Left colon (tissue), 2 donors: Measurements from ENCODE around the gene GPC1. TPM values are rescaled to one million over a fixed set of nuclear protein-coding genes. Genes with fewer than 3 reads are reported as not detected.

ENCODE experiments used
- ATAC-seq: fragments of 200-7000 bp; cut with Tn5 transposase; one replicate; pipeline ENCODE4 v1.9.1; 2020; ENCODE audit warnings: mild to moderate bottlenecking, moderate library complexity
- DNase-seq, 2 donors: peaks; one replicate each; pipeline ENCODE4 v3.0.0-alpha.2; 2020
- intact Hi-C, 2 donors: fragments of 100-400 bp; cut with DNase I in 1 of 2; cut with micrococcal nuclease in 1 of 2; formaldehyde crosslinking; loops; one replicate each; pipeline versions ENCODE4 v1.11.2 to v1.14.0; 2022; cut with DNase I, micrococcal nuclease
- total RNA-seq, 2 donors: library from RNA; stranded (reverse); fragmentation: NEBNext Ultra II Directional; extraction: Animal tissue kit (Norgen Biotek cat#: 25700); gene quantifications; one replicate each; pipeline ENCODE4 v1.2.1, GENCODE V29; 2021
- donor health status: DM: no; HTN: no; CAD: no.
- donor health status: DM: yes; HTN: yes; CAD: no.

The GPC1 gene
- total RNA-seq, 2 donors from 2014 or later = 10.4 to 20.0 TPM

GRCh38 chr2:240396623-240397541 is 38.6 kb upstream of the GPC1 start:
- DNase-seq = peak in 1 of 2 donors; percentile 16
- intact Hi-C loops = no loop called here
- no peak for ATAC-seq

GRCh38 chr2:240397542-240397916 is 37.9 kb upstream of the GPC1 start:
- intact Hi-C loops = no loop called here
- ATAC-seq = no peak

DNA sequence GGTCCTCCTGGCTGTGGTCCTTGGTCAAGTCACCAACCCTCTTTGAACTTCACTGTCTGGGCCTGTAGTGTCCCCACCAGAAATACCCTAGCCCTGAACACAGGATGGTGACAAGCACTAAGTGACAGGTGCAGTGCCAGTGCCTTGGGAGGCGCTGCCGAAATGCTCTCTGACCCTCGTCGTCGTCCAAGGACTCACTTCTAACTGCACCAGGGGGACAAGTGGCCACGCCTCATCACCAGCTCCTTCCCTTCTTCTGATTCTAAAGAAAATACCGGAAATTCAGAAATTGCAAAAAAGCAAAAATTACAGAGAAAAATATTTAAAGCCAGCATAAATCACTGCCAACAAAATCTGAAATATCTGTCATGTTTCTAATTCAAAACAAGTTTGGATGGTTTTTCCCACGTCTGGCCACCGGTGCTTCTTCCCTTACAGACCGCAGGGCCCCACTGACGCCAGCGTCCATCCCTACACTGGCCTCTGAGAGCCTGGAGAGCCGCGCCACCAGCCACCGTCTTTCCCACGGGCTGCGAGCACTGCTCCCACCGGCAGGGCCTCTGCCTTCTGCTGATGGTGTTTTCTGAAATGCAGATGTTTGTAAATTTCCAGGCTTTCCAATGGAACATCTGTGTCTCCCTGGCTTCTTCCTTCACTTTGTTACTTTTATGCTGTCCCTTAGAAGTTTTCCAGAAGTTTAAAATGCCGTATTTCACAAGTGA is 37.4 kb upstream of the GPC1 start:
- DNase-seq (peak in 1 of 2 donors; percentile 9), ATAC-seq (no peak)
- intact Hi-C loops = no loop called here

More at GRCh38 chr2:240397542-240397916, 37.9 kb upstream of the GPC1 start:
- DNase-seq = peak; percentile 3 to 12

GRCh38 chr2:240398661-240399267 is 36.7 kb upstream of the GPC1 start:
- DNase-seq (no peak), ATAC-seq (no peak)
- intact Hi-C loops = no loop called here

- ATAC-seq (no peak), DNase-seq (peak in 1 of 2 donors; percentile 19)
- intact Hi-C loops = no loop called here
Measured at GRCh38 chr2:240399419-240400324, 35.8 kb upstream of the GPC1 start.

DNA sequence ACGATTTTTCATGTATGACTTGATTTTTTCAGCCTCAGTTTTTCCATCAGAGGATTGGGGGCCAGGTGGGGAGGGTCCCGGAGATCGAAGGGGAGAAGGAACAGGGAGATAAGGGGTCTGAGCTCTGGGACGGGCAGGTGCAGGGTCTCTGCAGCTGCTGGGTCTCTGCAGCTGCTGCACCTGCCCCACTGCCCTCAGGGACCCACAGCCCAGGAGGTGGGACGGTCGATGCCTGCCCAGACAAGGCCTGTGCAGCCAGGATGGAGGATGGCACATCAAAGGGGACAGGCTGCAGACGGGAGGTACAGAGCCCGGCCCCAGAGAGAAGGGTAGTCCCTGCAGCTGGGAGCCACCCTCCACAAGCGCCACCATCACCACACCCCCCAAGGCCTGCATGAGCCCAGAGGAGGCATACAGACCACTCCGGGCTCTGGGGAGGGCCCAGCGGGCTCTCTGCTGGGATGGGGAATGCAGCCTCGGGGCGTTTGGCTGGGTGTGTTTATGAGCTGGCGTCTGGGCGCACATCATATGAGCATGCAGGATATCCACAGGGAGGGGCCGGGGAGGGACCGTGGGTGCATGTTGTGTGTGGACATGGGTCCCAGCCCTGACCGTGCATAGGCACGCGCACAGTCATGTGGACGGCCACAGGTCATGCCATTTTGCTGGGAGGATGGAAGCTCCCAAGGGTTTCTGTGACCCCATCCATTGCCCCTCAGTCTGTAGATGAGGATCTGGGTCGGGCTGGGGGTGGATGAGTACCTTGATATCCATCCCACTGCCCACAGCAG is 34.9 kb upstream of the GPC1 start:
- intact Hi-C loops = no loop called here
- DNase-seq = peak in 1 of 2 donors; percentile 8
- no peak for ATAC-seq

DNA sequence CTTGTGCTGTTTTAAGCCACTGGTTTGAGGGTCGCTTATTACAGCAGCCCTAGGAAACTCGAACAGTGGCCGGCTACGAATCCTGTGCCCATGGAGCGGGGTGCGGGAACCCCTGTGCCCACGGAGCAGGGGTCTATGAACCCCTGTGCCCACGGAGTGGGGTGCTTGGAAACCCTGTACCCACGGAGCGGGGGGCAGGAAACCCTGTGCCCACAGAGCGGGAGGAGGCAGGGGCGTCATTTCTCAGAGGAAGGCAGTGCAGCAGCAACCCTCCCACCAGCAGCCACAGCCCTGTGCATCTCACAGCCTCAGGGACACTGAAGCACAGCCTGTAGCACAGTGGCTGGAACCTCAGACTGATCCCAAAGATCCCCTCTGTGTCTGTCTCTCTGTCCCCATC is 34.2 kb upstream of the GPC1 start:
- peak in 1 of 2 donors; percentile 16 for DNase-seq
- intact Hi-C loops = no loop called here
- no peak for ATAC-seq

- intact Hi-C loops = no loop called here
- DNase-seq (no peak), ATAC-seq (no peak)
Measured at GRCh38 chr2:240401781-240402551, 33.5 kb upstream of the GPC1 start.

GRCh38 chr2:240402566-240403272 is 32.7 kb upstream of the GPC1 start:
- no peak for DNase-seq
- no peak for ATAC-seq
- intact Hi-C loops = no loop called here

DNA sequence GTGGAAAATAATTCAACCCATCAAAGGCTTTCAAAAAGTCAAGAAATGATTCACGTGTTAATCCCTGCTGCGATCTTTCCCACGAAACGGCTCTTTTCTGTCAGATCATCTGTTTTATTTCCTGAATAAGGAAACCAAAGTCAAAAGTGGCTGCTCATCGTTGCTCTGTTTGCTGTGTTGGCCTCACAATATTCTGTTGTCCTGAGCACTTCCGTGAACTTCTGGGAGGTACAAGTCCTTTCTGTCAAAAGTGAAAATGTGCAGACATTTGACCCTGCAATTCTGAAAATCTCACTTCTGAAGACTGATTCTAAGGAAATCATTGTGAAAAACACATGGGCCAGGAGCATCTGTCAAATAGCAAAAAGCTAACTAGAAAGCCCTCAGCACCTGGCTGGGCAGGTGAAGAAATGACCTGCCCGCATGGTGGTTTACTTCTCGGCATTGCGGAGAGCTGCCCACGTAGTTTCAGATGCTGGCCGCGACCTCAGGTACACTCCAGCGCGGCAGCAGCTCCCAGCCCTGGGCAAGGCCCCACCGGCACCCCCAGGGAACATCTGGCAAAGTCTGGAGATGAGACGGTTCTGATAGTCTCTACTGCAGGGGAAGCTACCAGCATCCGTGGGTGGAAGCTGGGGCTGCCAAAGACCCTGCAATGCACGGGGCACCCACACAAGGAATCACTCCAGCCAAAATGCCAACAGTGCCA is 31.9 kb upstream of the GPC1 start:
- ATAC-seq (no peak), DNase-seq (no peak)
- intact Hi-C loops = no loop called here

DNA sequence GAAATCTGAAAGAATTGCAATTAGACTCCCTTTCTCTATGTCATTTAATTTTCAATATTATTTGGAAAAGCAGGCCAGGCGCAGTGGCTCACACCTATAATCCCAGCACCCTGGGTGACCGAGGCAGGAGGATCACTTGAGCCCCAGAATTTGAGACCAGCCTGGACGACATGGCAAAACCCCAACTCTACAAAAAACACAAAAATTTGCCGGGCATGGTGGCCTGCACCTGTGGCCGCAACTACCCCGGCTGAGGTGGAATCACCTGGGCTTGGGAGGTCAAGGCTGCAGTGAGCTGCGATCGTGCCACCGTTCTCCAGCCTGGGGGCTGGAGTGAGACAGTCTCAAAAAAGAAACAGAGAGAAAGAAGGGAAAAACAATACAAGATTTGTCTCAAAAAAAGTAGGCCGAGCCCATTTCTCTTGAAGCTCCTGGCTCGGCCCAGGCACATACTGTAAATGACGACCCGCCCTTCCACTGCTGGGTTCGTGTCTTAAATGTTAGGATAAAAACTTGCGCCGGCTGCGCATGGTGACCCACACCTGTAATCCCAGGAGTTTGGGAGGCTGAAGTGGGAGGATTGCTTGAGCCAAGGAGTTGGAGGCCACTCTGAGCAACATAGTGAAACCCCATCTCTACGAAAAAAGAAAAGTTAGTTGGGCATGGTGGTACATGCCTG is 31.1 kb upstream of the GPC1 start:
- ATAC-seq (no peak), DNase-seq (no peak)
- intact Hi-C loops = no loop called here

GRCh38 chr2:240405133-240405532 is 30.3 kb upstream of the GPC1 start:
- intact Hi-C loops = no loop called here
- DNase-seq (no peak), ATAC-seq (no peak)

GRCh38 chr2:240405684-240406313 is 29.7 kb upstream of the GPC1 start:
- no peak for DNase-seq

GRCh38 chr2:240407090-240407489 is 28.4 kb upstream of the GPC1 start:
- DNase-seq (no peak), ATAC-seq (no peak)
- intact Hi-C loops = no loop called here

More at GRCh38 chr2:240405684-240406313, 29.7 kb upstream of the GPC1 start:
- intact Hi-C loops = no loop called here
- no peak for ATAC-seq

DNA sequence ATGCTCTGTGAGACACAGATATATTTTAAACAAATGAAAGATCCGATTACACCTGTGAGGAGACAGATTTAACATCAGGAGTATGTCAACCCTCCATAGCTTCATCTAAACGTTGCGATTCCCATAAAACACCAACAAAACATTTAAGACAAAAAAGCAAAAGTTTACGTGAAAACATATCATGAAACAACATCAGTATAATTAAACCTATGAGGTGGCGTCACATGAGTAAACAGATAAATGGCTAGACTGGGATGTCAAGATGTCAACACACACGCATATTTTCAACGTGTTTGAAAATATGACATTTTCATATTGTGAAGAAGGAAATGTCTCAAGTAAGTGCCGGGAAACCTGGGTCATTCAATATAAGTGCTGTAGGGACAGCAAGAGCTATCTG is 25.5 kb upstream of the GPC1 start:
- ATAC-seq = no peak
- no peak for DNase-seq
- intact Hi-C loops = no loop called here
